Measurements from ENCODE around the gene CXCR6.
"Not testable (repeated sequence)": the region's sequence is repeated elsewhere in the genome, so short reads cannot be mapped to it uniquely, and the experiment has no call there.

Gene CXCR6

GRCh38 chr3:45988804-45989203, 45.5 kb downstream of the CXCR6 start:
- no peak for DNase-seq (ENCODE audit: low read depth)

- DNase-seq (ENCODE audit: low read depth), result no peak
Observed at GRCh38 chr3:45990181-45990580, 46.9 kb downstream of the CXCR6 start.

GRCh38 chr3:45991341-45991740, 48.1 kb downstream of the CXCR6 start:
- DNase-seq (ENCODE audit: low read depth), result no peak

GRCh38 chr3:45992133-45992729, 49.0 kb downstream of the CXCR6 start:
- no peak for DNase-seq (ENCODE audit: low read depth)

DNA sequence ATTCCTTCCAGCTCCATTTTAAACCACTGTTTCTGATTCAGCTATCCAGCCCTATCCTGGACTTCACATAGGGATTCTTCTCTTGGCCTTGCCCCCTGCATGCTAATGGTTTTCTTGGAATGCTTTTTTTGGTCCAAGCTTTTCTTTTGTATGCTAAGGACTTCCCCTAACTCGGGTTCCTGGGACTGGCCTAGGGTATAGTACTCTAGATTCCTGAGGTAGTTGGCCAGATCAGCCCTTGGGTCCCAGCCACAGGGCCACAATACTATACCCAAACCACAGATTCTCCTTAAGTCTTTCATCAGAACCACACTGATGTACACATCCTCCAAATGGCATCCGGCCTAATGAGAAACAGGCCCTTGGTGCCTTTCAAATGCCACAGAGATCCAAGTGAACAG, 49.6 kb downstream of the CXCR6 start:
- no peak for DNase-seq (ENCODE audit: low read depth)

- DNase-seq (ENCODE audit: low read depth), result no peak
Observed at GRCh38 chr3:45993421-45994027, 50.3 kb downstream of the CXCR6 start.

GRCh38 chr3:45994419-45995235, 51.4 kb downstream of the CXCR6 start:
- no peak for DNase-seq (ENCODE audit: low read depth)

DNA sequence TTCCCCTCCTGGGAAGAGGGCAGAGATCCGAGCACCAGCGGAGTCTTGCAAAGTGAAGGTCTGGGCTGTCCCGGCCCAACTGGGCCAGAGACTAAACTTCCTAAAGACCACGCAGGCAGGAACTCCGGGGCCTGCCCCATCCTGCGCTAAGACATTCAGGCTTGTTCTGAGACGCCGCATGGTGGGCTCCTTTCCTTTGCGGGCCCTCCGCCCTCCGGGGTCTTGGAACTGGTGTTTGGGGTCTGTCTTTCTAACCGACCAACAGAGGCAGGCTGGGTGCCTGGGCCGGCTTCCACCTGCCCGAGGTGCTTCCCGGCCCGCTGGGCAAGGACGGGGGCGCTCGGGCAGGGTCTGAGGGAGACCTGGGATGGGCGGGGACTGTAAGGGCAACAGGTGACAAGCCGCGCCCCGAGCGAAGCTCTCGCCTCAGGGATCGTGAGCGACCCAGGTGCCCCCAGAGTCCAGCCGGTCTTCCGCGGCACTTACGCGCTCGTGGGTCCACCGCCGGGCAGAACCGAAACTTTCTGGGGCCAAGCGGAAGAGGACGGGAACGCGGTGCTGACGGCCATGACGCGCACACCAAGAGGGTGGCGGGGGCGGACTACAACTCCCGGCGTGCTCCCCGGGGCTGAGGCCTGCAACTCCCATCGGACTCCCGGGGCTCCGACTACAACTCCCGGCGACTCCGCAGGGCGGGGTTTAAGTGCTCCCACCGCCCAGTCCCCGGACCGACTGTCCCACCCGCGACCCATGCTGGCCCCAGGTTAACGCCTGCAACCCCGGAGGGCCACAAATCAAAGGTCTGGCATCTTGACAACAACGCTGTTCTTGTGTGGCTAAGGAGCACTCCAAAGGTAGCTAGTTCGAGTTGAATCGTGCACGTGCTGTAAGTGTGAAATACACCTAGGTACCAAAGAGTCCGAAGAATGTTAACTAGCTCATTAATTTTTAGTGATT, 52.2 kb downstream of the CXCR6 start, which contains the start of gene FYCO1:
Gene FYCO1, minus strand, starts transcription at position 589 of the 957 bp plus-strand sequence. CDS start 10,914 bp downstream, outside the sequence.
- DNase-seq (ENCODE audit: low read depth), result peak; percentile 68

DNA sequence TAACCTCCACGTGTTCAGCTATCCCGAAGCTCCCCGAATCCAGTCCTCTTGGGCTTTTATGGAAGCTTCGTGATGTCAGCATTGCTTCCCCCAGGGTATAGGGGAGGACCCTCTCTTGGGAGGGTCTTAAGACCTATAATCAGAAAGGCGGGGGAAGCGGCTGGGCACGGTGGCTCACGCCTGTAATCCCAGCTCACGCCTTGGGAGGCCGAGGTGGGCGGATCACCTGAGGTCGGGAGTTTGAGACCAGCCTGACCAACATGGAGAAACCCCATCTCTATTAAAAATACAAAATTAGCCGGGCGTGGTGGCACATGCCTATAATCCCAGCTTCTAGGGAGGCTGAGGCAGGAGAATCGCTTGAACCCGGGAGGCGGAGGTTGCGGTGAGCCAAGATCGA, 54.2 kb downstream of the CXCR6 start:
- not testable (repeated sequence) for DNase-seq (ENCODE audit: low read depth)

- no peak for DNase-seq (ENCODE audit: low read depth)
Observed at GRCh38 chr3:45997942-45998341, 54.7 kb downstream of the CXCR6 start.

All from HS-27A (cell line).